GM18870 (cell line): Measurements from ENCODE around the gene PATL2.
"Not testable (repeated sequence)": the region's sequence is repeated elsewhere in the genome, so short reads cannot be mapped to it uniquely, and the experiment has no call there.

Source experiments
- ATAC-seq: cut with Tn5 transposase; IDR thresholded peaks from one replicate; pipeline ENCODE4 v1.9.1; 2021; ENCODE audit warnings: moderate library complexity; ENCODE audit not compliant: unreplicated experiment

PATL2 gene

DNA sequence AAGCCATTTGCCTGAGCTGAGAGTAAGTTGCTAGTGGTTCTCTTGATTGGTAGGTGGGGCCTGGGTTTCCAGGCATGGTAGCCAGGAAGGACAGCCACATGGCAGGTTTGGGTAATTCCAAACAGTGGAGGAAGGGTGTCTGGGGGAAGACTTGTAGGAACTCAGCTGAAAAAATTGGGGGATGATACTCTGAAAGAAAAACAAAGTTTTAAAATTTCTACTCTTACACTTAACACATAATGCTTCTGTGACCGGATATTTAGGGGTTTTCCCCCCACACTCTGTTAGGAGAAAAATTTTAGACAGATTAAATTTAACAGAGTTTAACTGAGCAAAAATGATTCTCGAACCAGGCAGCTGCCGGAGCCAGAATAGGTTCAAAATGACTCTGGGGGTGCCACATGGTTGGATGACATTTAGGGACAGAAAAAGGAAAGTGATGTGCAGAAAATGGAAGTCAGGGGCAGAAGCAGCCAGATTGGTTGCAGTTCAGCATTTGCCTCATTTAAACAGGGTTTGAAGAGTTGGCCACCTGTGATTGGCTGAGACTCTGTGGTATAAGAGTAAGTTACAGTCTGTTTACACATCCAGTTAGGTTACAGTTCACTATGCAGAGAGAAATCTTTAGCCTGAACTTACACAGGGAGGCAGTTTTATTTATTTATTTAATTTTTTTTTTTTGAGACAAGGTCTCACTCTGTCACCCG, 8.3 kb upstream of the PATL2 start:
- ATAC-seq, result peak; percentile 42

DNA sequence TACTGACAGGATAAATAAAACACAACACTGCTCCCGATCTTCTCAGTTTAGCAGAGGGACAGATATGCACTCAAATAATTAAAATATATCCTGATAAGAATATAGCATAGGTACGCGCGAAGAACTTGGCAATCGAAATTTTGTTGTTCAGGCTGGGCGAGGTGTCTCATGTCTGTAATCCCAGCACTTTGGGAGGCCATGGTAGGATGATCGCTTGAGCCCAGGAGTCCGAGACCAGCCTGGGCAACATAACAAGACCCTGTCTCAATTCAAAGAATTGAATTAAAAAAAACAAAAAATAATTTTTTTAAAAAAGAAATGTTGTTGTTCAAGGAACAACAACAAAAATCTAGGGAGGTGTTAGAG, 7.8 kb upstream of the PATL2 start:
- no peak for ATAC-seq

DNA sequence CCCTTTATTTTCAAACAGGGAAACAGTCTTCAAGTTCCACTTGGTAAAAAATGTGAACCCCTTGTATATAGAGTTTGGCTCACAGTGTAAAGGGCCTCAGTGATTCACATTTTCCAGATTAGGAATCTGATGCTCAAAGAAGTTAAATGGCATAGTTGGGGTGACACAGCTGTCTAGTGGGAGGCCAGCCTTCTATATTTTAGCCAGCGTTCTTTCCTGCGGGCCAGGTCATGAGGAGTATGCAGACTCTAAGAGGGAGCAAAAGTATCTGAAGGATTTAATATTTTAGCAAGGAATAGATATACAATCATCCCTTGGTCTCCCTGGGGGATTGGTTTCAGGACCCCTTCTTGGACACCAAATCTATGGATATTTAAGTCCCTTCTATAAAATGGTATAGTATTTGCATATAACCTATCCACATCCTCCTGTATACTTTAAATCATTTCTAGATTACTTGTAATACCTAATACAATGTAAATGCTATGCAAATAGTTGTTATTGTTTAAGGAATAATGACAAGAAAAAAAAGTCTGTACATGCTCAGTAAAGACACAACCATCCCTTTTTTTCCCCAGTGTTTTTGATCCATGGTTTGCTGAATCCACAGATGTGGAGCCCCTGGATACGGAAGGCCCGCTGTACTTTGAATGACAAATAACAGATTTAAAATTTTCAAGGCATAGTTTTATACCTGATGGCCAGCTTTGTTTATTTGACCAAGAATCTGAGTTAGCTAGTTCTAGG, 7.2 kb upstream of the PATL2 start:
- ATAC-seq, result no peak

GRCh38 chr15:44716983-44717602, 6.0 kb upstream of the PATL2 start:
- ATAC-seq, result no peak

- no peak for ATAC-seq
Observed at GRCh38 chr15:44715797-44716334, 4.7 kb upstream of the PATL2 start.

DNA sequence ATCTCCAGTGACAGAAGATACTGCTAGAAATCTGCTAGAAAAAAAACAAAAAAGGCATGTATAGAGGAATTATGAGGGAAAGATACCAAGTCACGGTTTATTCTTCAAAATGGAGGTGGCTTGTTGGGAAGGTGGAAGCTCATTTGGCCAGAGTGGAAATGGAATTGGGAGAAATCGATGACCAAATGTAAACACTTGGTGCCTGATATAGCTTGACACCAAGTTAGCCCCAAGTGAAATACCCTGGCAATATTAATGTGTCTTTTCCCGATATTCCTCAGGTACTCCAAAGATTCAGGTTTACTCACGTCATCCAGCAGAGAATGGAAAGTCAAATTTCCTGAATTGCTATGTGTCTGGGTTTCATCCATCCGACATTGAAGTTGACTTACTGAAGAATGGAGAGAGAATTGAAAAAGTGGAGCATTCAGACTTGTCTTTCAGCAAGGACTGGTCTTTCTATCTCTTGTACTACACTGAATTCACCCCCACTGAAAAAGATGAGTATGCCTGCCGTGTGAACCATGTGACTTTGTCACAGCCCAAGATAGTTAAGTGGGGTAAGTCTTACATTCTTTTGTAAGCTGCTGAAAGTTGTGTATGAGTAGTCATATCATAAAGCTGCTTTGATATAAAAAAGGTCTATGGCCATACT, 4.1 kb upstream of the PATL2 start:
- ATAC-seq, result no peak

- ATAC-seq, result no peak
Observed at GRCh38 chr15:44713006-44713966, 2.2 kb upstream of the PATL2 start.

DNA sequence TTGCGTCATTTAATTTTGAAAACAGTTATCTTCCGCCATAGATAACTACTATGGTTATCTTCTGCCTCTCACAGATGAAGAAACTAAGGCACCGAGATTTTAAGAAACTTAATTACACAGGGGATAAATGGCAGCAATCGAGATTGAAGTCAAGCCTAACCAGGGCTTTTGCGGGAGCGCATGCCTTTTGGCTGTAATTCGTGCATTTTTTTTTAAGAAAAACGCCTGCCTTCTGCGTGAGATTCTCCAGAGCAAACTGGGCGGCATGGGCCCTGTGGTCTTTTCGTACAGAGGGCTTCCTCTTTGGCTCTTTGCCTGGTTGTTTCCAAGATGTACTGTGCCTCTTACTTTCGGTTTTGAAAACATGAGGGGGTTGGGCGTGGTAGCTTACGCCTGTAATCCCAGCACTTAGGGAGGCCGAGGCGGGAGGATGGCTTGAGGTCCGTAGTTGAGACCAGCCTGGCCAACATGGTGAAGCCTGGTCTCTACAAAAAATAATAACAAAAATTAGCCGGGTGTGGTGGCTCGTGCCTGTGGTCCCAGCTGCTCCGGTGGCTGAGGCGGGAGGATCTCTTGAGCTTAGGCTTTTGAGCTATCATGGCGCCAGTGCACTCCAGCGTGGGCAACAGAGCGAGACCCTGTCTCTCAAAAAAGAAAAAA, 1.4 kb upstream of the PATL2 start:
- ATAC-seq, result no peak

DNA sequence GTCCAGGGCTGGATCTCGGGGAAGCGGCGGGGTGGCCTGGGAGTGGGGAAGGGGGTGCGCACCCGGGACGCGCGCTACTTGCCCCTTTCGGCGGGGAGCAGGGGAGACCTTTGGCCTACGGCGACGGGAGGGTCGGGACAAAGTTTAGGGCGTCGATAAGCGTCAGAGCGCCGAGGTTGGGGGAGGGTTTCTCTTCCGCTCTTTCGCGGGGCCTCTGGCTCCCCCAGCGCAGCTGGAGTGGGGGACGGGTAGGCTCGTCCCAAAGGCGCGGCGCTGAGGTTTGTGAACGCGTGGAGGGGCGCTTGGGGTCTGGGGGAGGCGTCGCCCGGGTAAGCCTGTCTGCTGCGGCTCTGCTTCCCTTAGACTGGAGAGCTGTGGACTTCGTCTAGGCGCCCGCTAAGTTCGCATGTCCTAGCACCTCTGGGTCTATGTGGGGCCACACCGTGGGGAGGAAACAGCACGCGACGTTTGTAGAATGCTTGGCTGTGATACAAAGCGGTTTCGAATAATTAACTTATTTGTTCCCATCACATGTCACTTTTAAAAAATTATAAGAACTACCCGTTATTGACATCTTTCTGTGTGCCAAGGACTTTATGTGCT, 721 bp upstream of the PATL2 start:
- ATAC-seq, result no peak

GRCh38 chr15:44710236-44711095, 657 bp downstream of the PATL2 start:
- ATAC-seq, result no peak

DNA sequence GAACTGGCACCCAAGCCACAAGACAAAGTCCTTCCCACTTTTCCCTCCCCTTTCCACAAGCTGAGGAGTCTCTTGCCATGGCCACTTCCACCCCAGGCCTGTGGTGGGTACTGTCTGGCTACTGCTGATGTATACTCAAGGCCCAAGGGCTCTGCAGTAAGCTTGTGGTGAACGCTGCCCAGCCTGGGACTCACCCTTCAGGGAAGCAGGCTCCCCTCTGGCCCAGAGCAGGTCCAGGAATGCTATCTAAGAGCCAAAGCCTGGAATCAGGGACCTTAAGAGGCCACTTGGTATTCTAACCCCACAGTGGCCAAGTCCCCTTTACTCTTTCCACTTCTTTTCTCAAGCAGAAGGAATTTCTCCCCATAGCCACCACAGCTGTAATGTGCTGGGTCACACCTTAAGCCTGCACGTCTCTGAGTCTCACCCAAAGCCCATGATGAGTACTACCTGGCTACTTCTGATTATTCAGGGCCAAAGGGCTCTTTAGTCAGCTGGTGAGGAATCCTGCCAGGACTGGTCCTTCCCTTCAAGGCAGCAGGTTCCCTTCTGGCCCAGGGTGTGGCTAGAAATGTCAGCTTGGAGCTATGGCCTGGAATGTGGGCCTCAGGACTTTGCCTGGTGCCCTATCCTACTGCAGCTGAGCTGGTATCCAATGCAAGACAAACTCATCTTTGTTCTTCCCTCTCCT, 4.0 kb downstream of the PATL2 start:
- ATAC-seq, result no peak

- ATAC-seq, result no peak
Observed at GRCh38 chr15:44706401-44706800, 4.7 kb downstream of the PATL2 start.

- no peak for ATAC-seq
Observed at GRCh38 chr15:44705986-44706385, 5.1 kb downstream of the PATL2 start.

GRCh38 chr15:44700676-44701075, 10.4 kb downstream of the PATL2 start:
- not testable (repeated sequence) for ATAC-seq

DNA sequence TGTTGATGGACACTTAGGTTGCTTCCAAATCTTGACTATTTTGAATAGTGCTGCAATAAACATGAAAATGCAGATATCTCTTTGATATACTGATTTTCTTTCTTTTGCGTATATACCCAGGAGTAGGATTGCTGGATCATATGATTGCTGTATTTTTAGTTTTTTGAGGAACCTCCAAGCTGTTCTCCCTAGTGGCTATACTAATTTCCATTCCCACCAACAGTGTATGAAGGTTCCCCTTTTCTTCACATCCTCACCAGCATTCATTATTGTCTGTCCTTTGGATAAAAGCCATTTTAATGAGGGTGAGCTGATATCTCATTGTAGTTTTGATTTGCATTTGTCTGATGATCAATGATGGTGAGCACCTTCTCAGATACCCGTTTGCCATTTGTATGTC, 12.5 kb downstream of the PATL2 start:
- ATAC-seq, result no peak

- no peak for ATAC-seq
Observed at GRCh38 chr15:44697014-44697413, 14.1 kb downstream of the PATL2 start.

DNA sequence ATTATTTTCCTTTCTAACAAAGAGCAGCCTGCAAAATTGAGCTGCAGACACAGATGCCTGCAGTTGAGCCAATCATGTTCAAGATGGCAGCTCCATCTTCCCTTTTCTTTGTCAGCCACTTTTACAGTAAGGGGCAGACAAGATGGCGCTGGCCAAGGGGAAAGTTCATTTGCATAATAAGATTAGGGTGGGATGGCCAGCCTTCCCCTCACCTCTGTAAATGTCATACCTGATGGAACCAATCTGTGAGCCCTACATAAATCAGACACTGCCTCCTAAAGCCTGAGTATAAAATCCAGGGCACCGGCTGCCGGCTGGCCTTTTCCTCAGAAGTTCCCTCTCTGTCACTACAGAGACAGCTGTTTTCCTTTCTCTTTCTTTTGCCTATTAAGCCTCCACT, 15.8 kb downstream of the PATL2 start:
- ATAC-seq, result no peak

DNA sequence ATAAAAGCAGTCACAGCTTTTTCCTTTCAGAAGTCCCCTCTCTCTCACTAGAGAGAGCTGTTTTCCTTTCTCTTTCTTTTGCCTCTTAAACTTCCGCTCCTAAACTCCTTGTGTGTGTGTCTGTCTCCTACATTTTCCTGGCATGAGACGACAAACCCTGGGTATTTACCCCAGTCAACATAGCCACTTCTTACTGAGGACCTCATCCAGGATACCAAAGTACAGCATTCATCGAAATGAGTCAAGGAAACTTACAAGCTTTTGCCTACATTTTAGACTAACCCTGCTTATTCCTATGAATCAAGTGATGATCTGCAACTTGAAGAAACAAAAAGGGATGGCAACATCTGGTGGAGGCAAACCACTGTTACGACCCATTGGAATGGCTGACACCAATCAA, 16.7 kb downstream of the PATL2 start:
- ATAC-seq, result no peak
